ENCODE measurements around the gene RGL3. TPM values are rescaled to one million over a fixed set of nuclear protein-coding genes. Genes with fewer than 3 reads are reported as not detected.

RGL3 gene
- polyA plus RNA-seq, 1 of the 3 experiments (the other 2 are of a cell fraction) = 13.3 TPM

DNA sequence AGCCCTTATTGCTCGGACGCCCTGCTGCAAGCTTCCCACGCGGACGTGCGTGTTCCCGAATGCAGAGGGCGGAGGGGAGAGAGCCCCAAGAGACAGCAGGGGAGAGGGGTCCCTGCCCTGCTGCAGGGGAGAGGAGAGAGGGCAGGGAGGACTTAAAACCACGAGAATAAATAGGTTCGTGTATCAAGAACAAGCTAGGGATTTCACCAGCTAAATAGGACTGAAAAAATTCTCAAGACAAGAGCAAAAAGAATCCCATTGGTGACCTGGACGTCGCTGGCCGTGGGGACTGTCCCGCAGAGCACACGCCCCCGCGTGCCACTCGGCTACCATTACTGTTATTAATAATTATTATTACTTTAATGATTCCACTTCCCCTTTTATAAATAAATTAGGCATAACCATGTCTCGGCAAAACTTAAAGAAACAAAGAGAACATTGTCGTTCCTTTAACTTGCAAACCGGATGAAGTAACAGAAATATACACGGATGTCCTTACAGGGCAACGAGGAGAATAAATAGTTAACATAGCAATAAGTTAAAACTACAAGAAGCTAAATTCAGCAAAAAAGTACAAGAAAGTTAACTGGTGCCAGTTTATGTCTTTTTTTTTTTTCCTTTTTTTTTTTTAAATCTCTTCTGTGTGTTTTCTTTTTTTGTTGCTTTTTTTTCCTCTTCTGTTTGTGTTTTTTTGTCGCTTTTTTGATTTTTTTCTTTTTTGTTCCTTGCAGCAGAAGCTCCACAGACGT, 32.9 kb upstream of the RGL3 start:
- H3F3A ChIP-seq (replicated peaks; ENCODE audit: insufficient read depth) = peaks cover 9% of the 10 kb centered on the region
- no peak overlapping the region for H3K4me2 ChIP-seq
- no peak overlapping the region for H3K27ac ChIP-seq (ENCODE audit: low read depth in 2 of 2, low read length in 1 of 2)
- ChIA-PET POLR2A (interaction anchor here (0.6 kb wide), 1 partner anchor 36 kb away, joined by 4 read pairs; no protein-coding TSS in a partner anchor), CTCF (interaction anchor here (0.6 to 2.2 kb wide), 11 partner anchors 10 to 170 kb away, joined by 3 to 17 read pairs (median 4); no protein-coding TSS in a partner anchor)
- WGBS (ENCODE audit: low lambda C conversion rate) = 87% methylated on average over 25 of the region's 25 CpGs
- DNase-seq = no peak
- H3K4me1 ChIP-seq (ENCODE audit: control insufficient read depth in 1 of 2, insufficient read depth in 2 of 2, low read depth in 1 of 2, low read length in 1 of 2) = no peaks in the 10 kb centered on the region
- H3K36me3 ChIP-seq (replicated peaks in 1 of 2; ENCODE audit: control insufficient read depth in 1 of 2, insufficient read depth in 2 of 2, low read length in 1 of 2) = peaks cover 8 to 23% of the 10 kb centered on the region in 2 experiments
- no peak overlapping the region for H2AFZ ChIP-seq (ENCODE audit: low read depth)
- no peaks in the 10 kb centered on the region for H3K27me3 ChIP-seq (ENCODE audit: insufficient read depth)
- H4K20me1 ChIP-seq (ENCODE audit: insufficient read depth) = no peaks in the 10 kb centered on the region
- H3K4me3 ChIP-seq (ENCODE audit: low read depth in 2 of 2, low read length in 1 of 2) = no peak overlapping the region
- no peaks in the 10 kb centered on the region for H3K9me3 ChIP-seq
- TF ChIP-seq YY1 (IDR thresholded peaks at IDR 0.05; ENCODE audit: low read depth) (no peak), EP300 (IDR thresholded peaks at IDR 0.05; ENCODE audit: borderline replicate concordance in 1 of 2, low read depth in 1 of 2, low read length in 1 of 2) (no peak), FOXM1 (IDR thresholded peaks at IDR 0.05; ENCODE audit: low read depth) (no peak), SMC3 (IDR thresholded peaks at IDR 0.05; ENCODE audit: low read depth, low read length) (no peak), NFIC (IDR thresholded peaks at IDR 0.05; ENCODE audit: borderline replicate concordance) (no peak), TCF12 (IDR thresholded peaks at IDR 0.05) (no peak), TEAD4 (IDR thresholded peaks at IDR 0.05; ENCODE audit: borderline replicate concordance, insufficient read depth) (no peak), RFX5 (IDR thresholded peaks at IDR 0.05; ENCODE audit: low read length) (no peak), CTCF (IDR thresholded peaks at IDR 0.05) (no peak), SIN3A (IDR thresholded peaks at IDR 0.05; ENCODE audit: borderline replicate concordance, low read depth, low read length) (no peak), GATA2 (CRISPR knock-in tag; IDR thresholded peaks at IDR 0.05) (no peak), EZH2phosphoT487 (IDR thresholded peaks at IDR 0.05; ENCODE audit: borderline replicate concordance, low read depth) (no peak)
- TF ChIP-seq, protein P1, sequence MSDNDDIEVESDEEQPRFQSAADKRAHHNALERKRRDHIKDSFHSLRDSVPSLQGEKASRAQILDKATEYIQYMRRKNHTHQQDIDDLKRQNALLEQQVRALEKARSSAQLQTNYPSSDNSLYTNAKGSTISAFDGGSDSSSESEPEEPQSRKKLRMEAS (IDR thresholded peaks at IDR 0.05; ENCODE audit: low read depth) = no peak
- TF ChIP-seq, protein P2, sequence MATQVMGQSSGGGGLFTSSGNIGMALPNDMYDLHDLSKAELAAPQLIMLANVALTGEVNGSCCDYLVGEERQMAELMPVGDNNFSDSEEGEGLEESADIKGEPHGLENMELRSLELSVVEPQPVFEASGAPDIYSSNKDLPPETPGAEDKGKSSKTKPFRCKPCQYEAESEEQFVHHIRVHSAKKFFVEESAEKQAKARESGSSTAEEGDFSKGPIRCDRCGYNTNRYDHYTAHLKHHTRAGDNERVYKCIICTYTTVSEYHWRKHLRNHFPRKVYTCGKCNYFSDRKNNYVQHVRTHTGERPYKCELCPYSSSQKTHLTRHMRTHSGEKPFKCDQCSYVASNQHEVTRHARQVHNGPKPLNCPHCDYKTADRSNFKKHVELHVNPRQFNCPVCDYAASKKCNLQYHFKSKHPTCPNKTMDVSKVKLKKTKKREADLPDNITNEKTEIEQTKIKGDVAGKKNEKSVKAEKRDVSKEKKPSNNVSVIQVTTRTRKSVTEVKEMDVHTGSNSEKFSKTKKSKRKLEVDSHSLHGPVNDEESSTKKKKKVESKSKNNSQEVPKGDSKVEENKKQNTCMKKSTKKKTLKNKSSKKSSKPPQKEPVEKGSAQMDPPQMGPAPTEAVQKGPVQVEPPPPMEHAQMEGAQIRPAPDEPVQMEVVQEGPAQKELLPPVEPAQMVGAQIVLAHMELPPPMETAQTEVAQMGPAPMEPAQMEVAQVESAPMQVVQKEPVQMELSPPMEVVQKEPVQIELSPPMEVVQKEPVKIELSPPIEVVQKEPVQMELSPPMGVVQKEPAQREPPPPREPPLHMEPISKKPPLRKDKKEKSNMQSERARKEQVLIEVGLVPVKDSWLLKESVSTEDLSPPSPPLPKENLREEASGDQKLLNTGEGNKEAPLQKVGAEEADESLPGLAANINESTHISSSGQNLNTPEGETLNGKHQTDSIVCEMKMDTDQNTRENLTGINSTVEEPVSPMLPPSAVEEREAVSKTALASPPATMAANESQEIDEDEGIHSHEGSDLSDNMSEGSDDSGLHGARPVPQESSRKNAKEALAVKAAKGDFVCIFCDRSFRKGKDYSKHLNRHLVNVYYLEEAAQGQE (IDR thresholded peaks at IDR 0.05; ENCODE audit: low read depth, low read length) = no peak
- TF ChIP-seq, protein P3, sequence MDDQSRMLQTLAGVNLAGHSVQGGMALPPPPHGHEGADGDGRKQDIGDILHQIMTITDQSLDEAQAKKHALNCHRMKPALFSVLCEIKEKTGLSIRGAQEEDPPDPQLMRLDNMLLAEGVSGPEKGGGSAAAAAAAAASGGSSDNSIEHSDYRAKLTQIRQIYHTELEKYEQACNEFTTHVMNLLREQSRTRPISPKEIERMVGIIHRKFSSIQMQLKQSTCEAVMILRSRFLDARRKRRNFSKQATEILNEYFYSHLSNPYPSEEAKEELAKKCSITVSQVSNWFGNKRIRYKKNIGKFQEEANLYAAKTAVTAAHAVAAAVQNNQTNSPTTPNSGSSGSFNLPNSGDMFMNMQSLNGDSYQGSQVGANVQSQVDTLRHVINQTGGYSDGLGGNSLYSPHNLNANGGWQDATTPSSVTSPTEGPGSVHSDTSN (IDR thresholded peaks at IDR 0.05) = no peak
- TF ChIP-seq, protein P4, sequence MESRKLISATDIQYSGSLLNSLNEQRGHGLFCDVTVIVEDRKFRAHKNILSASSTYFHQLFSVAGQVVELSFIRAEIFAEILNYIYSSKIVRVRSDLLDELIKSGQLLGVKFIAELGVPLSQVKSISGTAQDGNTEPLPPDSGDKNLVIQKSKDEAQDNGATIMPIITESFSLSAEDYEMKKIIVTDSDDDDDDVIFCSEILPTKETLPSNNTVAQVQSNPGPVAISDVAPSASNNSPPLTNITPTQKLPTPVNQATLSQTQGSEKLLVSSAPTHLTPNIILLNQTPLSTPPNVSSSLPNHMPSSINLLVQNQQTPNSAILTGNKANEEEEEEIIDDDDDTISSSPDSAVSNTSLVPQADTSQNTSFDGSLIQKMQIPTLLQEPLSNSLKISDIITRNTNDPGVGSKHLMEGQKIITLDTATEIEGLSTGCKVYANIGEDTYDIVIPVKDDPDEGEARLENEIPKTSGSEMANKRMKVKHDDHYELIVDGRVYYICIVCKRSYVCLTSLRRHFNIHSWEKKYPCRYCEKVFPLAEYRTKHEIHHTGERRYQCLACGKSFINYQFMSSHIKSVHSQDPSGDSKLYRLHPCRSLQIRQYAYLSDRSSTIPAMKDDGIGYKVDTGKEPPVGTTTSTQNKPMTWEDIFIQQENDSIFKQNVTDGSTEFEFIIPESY (IDR thresholded peaks at IDR 0.05; ENCODE audit: borderline replicate concordance, low read depth) = no peak
- H3K79me2 ChIP-seq (ENCODE audit: insufficient read depth) = no peaks in the 10 kb centered on the region
- H3K9me2 ChIP-seq = no peaks in the 10 kb centered on the region
- H3K9ac ChIP-seq = no peak overlapping the region
